ENCODE data around the gene TNFRSF14.

DNA sequence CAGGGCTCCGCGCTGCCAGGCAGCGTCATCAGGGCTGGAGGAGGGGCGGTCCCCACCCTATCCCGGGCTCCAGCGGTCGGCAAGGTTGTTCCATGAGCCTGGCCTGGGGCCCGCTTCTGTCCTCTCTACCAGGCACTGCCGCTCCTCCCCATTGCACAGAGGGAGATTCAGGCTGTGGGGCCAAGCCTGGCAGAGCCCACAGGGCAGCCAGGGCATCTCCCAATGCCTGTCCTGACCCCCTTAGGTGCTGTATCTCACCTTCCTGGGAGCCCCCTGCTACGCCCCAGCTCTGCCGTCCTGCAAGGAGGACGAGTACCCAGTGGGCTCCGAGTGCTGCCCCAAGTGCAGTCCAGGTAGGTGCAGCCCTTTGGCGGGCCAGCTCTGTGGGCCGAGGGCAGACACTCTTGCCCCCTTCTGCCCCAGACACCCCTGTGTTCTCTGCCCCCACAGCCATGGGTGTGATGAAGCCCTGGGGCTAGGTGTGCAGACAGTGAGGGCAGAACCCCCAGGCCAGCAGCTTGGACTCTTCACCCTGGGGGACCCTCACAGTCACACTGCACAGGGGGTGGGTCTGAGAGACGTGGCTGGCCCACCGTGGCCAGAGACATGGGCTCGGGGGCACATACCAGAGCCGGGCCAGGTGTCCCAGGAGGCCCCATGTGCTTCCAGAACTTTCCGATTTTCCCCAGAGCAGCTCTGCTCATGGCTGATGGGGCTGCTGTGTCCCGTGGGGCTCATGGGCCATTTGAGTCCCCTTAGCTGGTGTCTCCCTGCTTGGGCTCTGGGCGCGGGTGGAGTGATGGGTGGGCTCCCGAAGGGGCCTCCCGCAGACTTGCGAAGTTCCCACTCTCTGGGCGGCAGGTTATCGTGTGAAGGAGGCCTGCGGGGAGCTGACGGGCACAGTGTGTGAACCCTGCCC, 1.6 kb downstream of the TNFRSF14 start:
- TF ChIP-seq POLR2A (IDR thresholded peaks at IDR 0.05) (no peak), CTCF (IDR thresholded peaks at IDR 0.05 in 4 of 5, conservative IDR thresholded peaks at IDR 0.05 in 1 of 5) (no peak)
